Neuronal stem cell (in vitro differentiated cells): Measurements from ENCODE around the gene C5orf46.

Experiments used
- DNase-seq: peaks from one replicate; pipeline ENCODE4 v3.0.0-alpha.2; 2013; ENCODE audit warnings: low spot score
- H2AFZ ChIP-seq: one replicate; pipeline ENCODE4 v1.6.1; 2013; ENCODE audit warnings: mild to moderate bottlenecking, low read length, inconsistent platforms
- H2AK5ac ChIP-seq: 2 replicates; pipeline ENCODE4 v1.6.1; 2013; ENCODE audit warnings: low read depth, mild to moderate bottlenecking, inconsistent platforms, low read length, moderate library complexity, mixed read lengths
- H2BK120ac ChIP-seq: 2 replicates; pipeline ENCODE4 v1.6.1; 2013; ENCODE audit warnings: low read depth, mild to moderate bottlenecking, inconsistent platforms, low read length, moderate library complexity, mixed read lengths
- H2BK12ac ChIP-seq: one replicate; pipeline ENCODE4 v1.6.1; 2013; ENCODE audit warnings: low read length, inconsistent platforms
- H2BK15ac ChIP-seq: 2 replicates; pipeline ENCODE4 v1.6.1; 2013; ENCODE audit warnings: mild to moderate bottlenecking, low read length, inconsistent platforms, mixed read lengths
- H2BK5ac ChIP-seq: one replicate; pipeline ENCODE4 v1.6.1; 2013; ENCODE audit warnings: inconsistent platforms, mild to moderate bottlenecking, low read length, moderate library complexity
- H3K14ac ChIP-seq: one replicate; pipeline ENCODE4 v1.6.1; 2013; ENCODE audit warnings: low read length, inconsistent platforms
- H3K18ac ChIP-seq: 2 replicates; pipeline ENCODE4 v1.6.1; 2013; ENCODE audit warnings: low read length, inconsistent platforms
- H3K23ac ChIP-seq: 2 replicates; pipeline ENCODE4 v1.6.1; 2013; ENCODE audit warnings: low read depth, mild to moderate bottlenecking, mixed read lengths, low read length, inconsistent platforms; ENCODE audit not compliant: poor library complexity
- H3K27ac ChIP-seq: replicated peaks from 3 replicates; pipeline ENCODE4 v1.5.1; 2013; ENCODE audit warnings: low read length, inconsistent platforms
- H3K27me3 ChIP-seq, 3 experiments: 2 replicates each; pipeline ENCODE4 v1.6.1; 2013; ENCODE audit warnings: low read length in 3 of 3, mild to moderate bottlenecking in 2 of 3, inconsistent platforms in 1 of 3, low read depth in 1 of 3, mixed read lengths in 1 of 3, moderate library complexity in 1 of 3; ENCODE audit not compliant: control insufficient read depth in 3 of 3, insufficient read depth in 3 of 3
- H3K36me3 ChIP-seq, 2 donors: replicated peaks in 1 of 2; 2 replicates each; pipeline ENCODE4 v1.6.1; 2013; ENCODE audit warnings: low read length in 2 of 2; ENCODE audit not compliant: control insufficient read depth in 2 of 2, insufficient read depth in 2 of 2
- H3K4ac ChIP-seq: 2 replicates; pipeline ENCODE4 v1.6.1; 2013; ENCODE audit warnings: inconsistent platforms, mild to moderate bottlenecking, low read length, moderate library complexity
- H3K4me1 ChIP-seq, 2 donors: 1 replicate in 1 of 2; 2 replicates in 1 of 2; pipeline ENCODE4 v1.6.1; 2013; ENCODE audit warnings: low read length in 2 of 2, low read depth in 1 of 2; ENCODE audit not compliant: control insufficient read depth in 2 of 2, insufficient read depth in 1 of 2
- H3K4me2 ChIP-seq: one replicate; pipeline ENCODE4 v1.6.1; 2013; ENCODE audit warnings: mild to moderate bottlenecking, low read length, inconsistent platforms; ENCODE audit not compliant: insufficient read depth, poor library complexity, severe bottlenecking
- H3K4me3 ChIP-seq, 2 donors: 2 replicates each; pipeline ENCODE4 v1.5.1; 2013; ENCODE audit warnings: low read length in 2 of 2, mild to moderate bottlenecking in 2 of 2, inconsistent platforms in 1 of 2, moderate library complexity in 1 of 2
- H3K79me1 ChIP-seq: one replicate; pipeline ENCODE4 v1.6.1; 2013; ENCODE audit warnings: low read depth, mild to moderate bottlenecking, inconsistent platforms, low read length, moderate library complexity
- H3K9ac ChIP-seq: one replicate; pipeline ENCODE4 v1.6.1; 2013; ENCODE audit warnings: mild to moderate bottlenecking, low read depth, low read length, inconsistent platforms; ENCODE audit not compliant: poor library complexity
- H3K9me3 ChIP-seq, 2 donors: replicated peaks in 1 of 2; 2 replicates each; pipeline versions ENCODE3 to v1.6.1; 2013; ENCODE audit warnings: low read length in 2 of 2, mild to moderate bottlenecking in 2 of 2, inconsistent platforms in 1 of 2, low read depth in 1 of 2, mixed read lengths in 1 of 2, moderate library complexity in 1 of 2; ENCODE audit not compliant: control insufficient read depth in 2 of 2, insufficient read depth in 1 of 2
- H4K8ac ChIP-seq: one replicate; pipeline ENCODE4 v1.6.1; 2013; ENCODE audit warnings: low read depth, mild to moderate bottlenecking, inconsistent platforms, low read length, moderate library complexity
- H4K91ac ChIP-seq: one replicate; pipeline ENCODE4 v1.6.1; 2013; ENCODE audit warnings: low read length, low read depth, mild to moderate bottlenecking, inconsistent platforms; ENCODE audit not compliant: poor library complexity
- WGBS, 2 donors: extraction: QIAGEN DNeasy Blood & Tissue Kit; methylation state at CpG; one replicate each; pipeline ENCODE4 v1.1.7; 2013; ENCODE audit warnings: missing lambda C conversion rate in 2 of 2, mixed read lengths in 1 of 2; ENCODE audit not compliant: insufficient read length in 2 of 2, insufficient replicate concordance in 1 of 2; ENCODE audit errors: extremely low coverage in 2 of 2; 5-methylcytosine and 5-hydroxymethylcytosine counted together

Gene C5orf46

DNA sequence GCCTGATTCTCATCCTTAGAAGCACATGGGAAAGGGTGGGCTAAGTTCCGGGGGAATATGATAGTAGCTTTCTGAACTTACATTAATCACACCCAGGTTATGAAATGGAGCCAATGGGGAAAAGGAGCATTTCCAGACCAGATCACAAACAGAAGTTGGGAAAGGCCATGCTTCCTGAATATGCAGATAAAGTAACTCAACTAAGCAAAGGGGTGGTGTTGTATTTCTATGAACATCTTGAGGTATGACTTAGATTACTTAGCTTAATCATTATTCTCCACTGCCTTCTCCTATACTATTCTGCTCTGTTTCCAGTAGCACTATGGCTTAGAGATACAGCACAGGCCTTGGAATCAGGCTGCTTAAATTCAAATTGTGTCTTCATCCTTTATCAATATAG lies 10.5 kb downstream of the C5orf46 start:
- Histone ChIP-seq H4K8ac (no peak overlapping the region), H3K79me1 (no peaks in the 10 kb centered on the region), H3K4ac (no peak overlapping the region), H2BK12ac (no peak overlapping the region), H2AK5ac (no peak overlapping the region), H4K91ac (no peak overlapping the region), H3K27me3 (peaks cover 0 to 4% (median 0%) of the 10 kb centered on the region in 3 experiments), H2BK15ac (no peak overlapping the region), H3K4me3 (no peak overlapping the region), H3K18ac (no peak overlapping the region), H3K27ac (no peak overlapping the region), H2BK120ac (no peak overlapping the region), H2AFZ (no peak overlapping the region), H3K36me3 (no peaks in the 10 kb centered on the region), H3K23ac (no peak overlapping the region), H3K14ac (no peak overlapping the region), H3K4me2 (no peak overlapping the region), H3K4me1 (no peaks in the 10 kb centered on the region), H3K9me3 (no peaks in the 10 kb centered on the region), H2BK5ac (no peak overlapping the region), H3K9ac (no peak overlapping the region)
- WGBS, 2 donors: no CpG with 5 or more reads among the region's 1 CpG
- no peak for DNase-seq

- H3K4me3 ChIP-seq: no peak overlapping the region
- H3K27ac ChIP-seq: no peak overlapping the region
- H3K9ac ChIP-seq: no peak overlapping the region
- no peaks in the 10 kb centered on the region for H3K4me1 ChIP-seq
- no peak overlapping the region for H2AK5ac ChIP-seq
- H4K8ac ChIP-seq: no peak overlapping the region
- no peaks in the 10 kb centered on the region for H3K79me1 ChIP-seq
- no peak for DNase-seq
- H2AFZ ChIP-seq: no peak overlapping the region
- H3K27me3 ChIP-seq: no peaks in the 10 kb centered on the region
- H3K4ac ChIP-seq: no peak overlapping the region
- no peak overlapping the region for H3K4me2 ChIP-seq
- no peak overlapping the region for H2BK5ac ChIP-seq
- H3K18ac ChIP-seq: no peak overlapping the region
- no peaks in the 10 kb centered on the region for H3K36me3 ChIP-seq
- no peak overlapping the region for H2BK120ac ChIP-seq
- no CpG with 5 or more reads among the region's 2 CpGs for WGBS, 2 donors
- H2BK12ac ChIP-seq: no peak overlapping the region
- H4K91ac ChIP-seq: no peak overlapping the region
- no peaks in the 10 kb centered on the region for H3K9me3 ChIP-seq
- H2BK15ac ChIP-seq: no peak overlapping the region
- H3K23ac ChIP-seq: no peak overlapping the region
- no peak overlapping the region for H3K14ac ChIP-seq
Observed at GRCh38 chr5:147893820-147894219, 12.5 kb downstream of the C5orf46 start.

DNA sequence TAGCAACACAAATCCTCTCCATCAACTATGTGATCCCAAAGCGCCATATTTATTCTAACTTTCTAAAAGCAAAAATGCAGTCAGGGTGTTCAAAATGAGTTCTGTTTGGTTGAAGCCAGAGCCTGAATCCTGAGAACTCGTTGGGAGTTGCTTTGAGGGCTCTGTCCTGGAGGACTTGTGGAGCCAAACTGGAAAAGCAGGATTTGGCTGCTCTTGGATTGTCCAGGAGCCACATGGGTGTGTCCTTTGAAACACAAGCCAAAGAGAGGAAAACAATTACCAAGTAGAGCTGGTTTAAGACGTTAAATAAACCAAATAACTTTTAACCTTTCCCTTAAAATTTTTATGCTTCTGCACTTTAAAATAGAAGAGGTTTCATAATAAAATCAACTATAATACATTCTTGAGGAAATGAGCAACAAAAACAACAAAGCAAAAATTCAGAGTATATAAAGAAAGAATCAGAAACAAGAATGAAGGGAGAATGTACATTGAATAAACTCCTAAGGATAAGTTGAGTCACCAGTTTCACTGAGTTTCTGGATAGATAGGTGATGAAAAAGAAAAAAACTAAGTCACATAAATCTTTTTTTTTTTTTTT lies 13.5 kb downstream of the C5orf46 start:
- no peak overlapping the region for H2BK15ac ChIP-seq
- no peaks in the 10 kb centered on the region for H3K4me1 ChIP-seq
- no peak overlapping the region for H3K14ac ChIP-seq
- no peaks in the 10 kb centered on the region for H3K36me3 ChIP-seq
- H3K4me2 ChIP-seq: no peak overlapping the region
- H3K79me1 ChIP-seq: no peaks in the 10 kb centered on the region
- H3K18ac ChIP-seq: no peak overlapping the region
- no peak overlapping the region for H2AFZ ChIP-seq
- H3K27me3 ChIP-seq: no peaks in the 10 kb centered on the region
- no peak overlapping the region for H2AK5ac ChIP-seq
- no peak overlapping the region for H4K91ac ChIP-seq
- no CpG with 5 or more reads among the region's 3 CpGs for WGBS, 2 donors
- no peaks in the 10 kb centered on the region for H3K9me3 ChIP-seq
- no peak overlapping the region for H3K4ac ChIP-seq
- no peak overlapping the region for H3K23ac ChIP-seq
- no peak overlapping the region for H3K4me3 ChIP-seq
- no peak overlapping the region for H2BK5ac ChIP-seq
- H2BK12ac ChIP-seq: no peak overlapping the region
- no peak overlapping the region for H2BK120ac ChIP-seq
- H3K9ac ChIP-seq: no peak overlapping the region
- H4K8ac ChIP-seq: no peak overlapping the region
- no peak overlapping the region for H3K27ac ChIP-seq
- DNase-seq: no peak

DNA sequence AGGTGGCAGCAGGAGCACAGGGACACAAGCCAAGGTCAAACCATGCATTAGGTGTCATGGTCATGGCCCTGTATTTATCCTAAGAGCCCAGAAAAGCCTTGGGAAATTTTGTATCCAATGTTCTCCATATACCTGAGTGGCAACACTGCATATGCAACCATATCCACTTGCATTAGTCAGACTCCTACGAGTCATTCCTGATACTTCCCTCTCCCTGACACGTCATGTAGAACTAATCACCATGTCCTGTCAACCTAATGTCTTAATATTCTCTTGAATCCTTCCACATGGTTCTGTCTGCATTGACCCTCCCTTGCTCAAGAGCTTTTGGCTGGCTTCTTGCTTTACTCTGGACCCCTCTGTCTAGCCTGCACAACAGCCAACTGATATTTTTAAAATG lies 18.4 kb downstream of the C5orf46 start:
- no CpG with 5 or more reads among the region's 2 CpGs for WGBS, 2 donors
- no peak overlapping the region for H2BK15ac ChIP-seq
- DNase-seq: no peak
- H3K18ac ChIP-seq: no peak overlapping the region
- no peak overlapping the region for H3K9ac ChIP-seq
- no peak overlapping the region for H3K14ac ChIP-seq
- no peak overlapping the region for H4K8ac ChIP-seq
- H2BK120ac ChIP-seq: no peak overlapping the region
- H3K4ac ChIP-seq: no peak overlapping the region
- H4K91ac ChIP-seq: no peak overlapping the region
- H3K36me3 ChIP-seq: no peaks in the 10 kb centered on the region
- H2BK12ac ChIP-seq: no peak overlapping the region
- no peak overlapping the region for H2AK5ac ChIP-seq
- no peaks in the 10 kb centered on the region for H3K9me3 ChIP-seq
- no peak overlapping the region for H2AFZ ChIP-seq
- H3K27ac ChIP-seq: no peak overlapping the region
- no peak overlapping the region for H3K4me2 ChIP-seq
- H3K23ac ChIP-seq: no peak overlapping the region
- no peaks in the 10 kb centered on the region for H3K4me1 ChIP-seq
- H3K27me3 ChIP-seq: no peaks in the 10 kb centered on the region
- no peak overlapping the region for H3K4me3 ChIP-seq
- H2BK5ac ChIP-seq: no peak overlapping the region
- H3K79me1 ChIP-seq: no peaks in the 10 kb centered on the region
